K562 (cell line): ENCODE measurements around the gene EPO. TPM values are rescaled to one million over a fixed set of nuclear protein-coding genes. Genes with fewer than 3 reads are reported as not detected.

Source experiments
- CTBP1 ChIP-seq: fragments of 450-650 bp; IDR thresholded peaks from 2 replicates; pipeline ENCODE4 v1.6.1; 2016; ENCODE audit warnings: borderline replicate concordance
- DNMT1 ChIP-seq: fragments of 450-650 bp; IDR thresholded peaks from 2 replicates; pipeline ENCODE4 v1.6.1; 2016; ENCODE audit warnings: antibody characterized with exemption, mild to moderate bottlenecking
- EHMT2 ChIP-seq: fragments of 450-650 bp; IDR thresholded peaks from 2 replicates; pipeline ENCODE4 v1.6.1; 2018; ENCODE audit warnings: antibody characterized with exemption
- GTF2F1 ChIP-seq: IDR thresholded peaks from 2 replicates; pipeline ENCODE4 v1.6.1; 2011; ENCODE audit warnings: low read depth, low read length, improper control_type of control experiment
- HLTF ChIP-seq: fragments of 450-650 bp; IDR thresholded peaks from 2 replicates; pipeline ENCODE4 v1.6.1; 2016
- HNRNPL ChIP-seq: fragments of 200-400 bp; formaldehyde crosslinking; IDR thresholded peaks from 2 replicates; pipeline ENCODE4 v1.6.1; 2017; ENCODE audit warnings: low read depth, mild to moderate bottlenecking, low read length
- KDM1A ChIP-seq, 2 experiments: fragments of 450-650 bp; IDR thresholded peaks; 2 replicates each; pipeline ENCODE4 v1.6.1; 2016; ENCODE audit warnings: mild to moderate bottlenecking in 2 of 2
- SIRT6 ChIP-seq: IDR thresholded peaks from one replicate; pipeline ENCODE4 v1.6.1; 2012; ENCODE audit warnings: low read depth, mild to moderate bottlenecking, control low read depth, inconsistent platforms, low read length, moderate library complexity
- SRSF1 ChIP-seq: fragments of 200-400 bp; formaldehyde crosslinking; IDR thresholded peaks from 2 replicates; pipeline ENCODE4 v1.6.1; 2017; ENCODE audit warnings: mild to moderate bottlenecking, low read depth, low read length, moderate library complexity
- TAF1 ChIP-seq: IDR thresholded peaks from 2 replicates; pipeline ENCODE4 v1.6.1; 2011; ENCODE audit warnings: mild to moderate bottlenecking, low read length, moderate library complexity; ENCODE audit not compliant: insufficient read depth, control insufficient read depth, severe bottlenecking; ENCODE audit errors: extremely low read depth
- TCF7 ChIP-seq: sonication (generic); IDR thresholded peaks from 2 replicates; pipeline ENCODE4 v1.6.1; 2016; ENCODE audit warnings: antibody characterized with exemption, borderline replicate concordance
- TRIM24 ChIP-seq, 2 experiments: fragments of 450-650 bp; IDR thresholded peaks; 2 replicates each; pipeline ENCODE4 v1.6.1; 2016
- XRCC5 ChIP-seq: fragments of 200-400 bp; formaldehyde crosslinking; IDR thresholded peaks from 2 replicates; pipeline ENCODE4 v1.6.1; 2017; ENCODE audit warnings: low read depth, mild to moderate bottlenecking, low read length
- ZNF561 ChIP-seq: fragments of 450-650 bp; formaldehyde crosslinking; conservative IDR thresholded peaks from 2 replicates; pipeline ENCODE4 v1.4.0; 2020; ENCODE audit warnings: mild to moderate bottlenecking, moderate library complexity
- ZNF699 ChIP-seq: fragments of 250-450 bp; sonication (Bioruptor Pico); IDR thresholded peaks from 2 replicates; pipeline ENCODE4 v1.8.0; 2021; ENCODE audit warnings: mild to moderate bottlenecking, moderate library complexity; ENCODE audit not compliant: insufficient replicate concordance
- polyA plus RNA-seq, 8 experiments: library from polyadenylated mRNA; depleted of rRNA in 4 of 8; stranded (reverse) in 5 of 8; unstranded in 3 of 8; fragments of >200 nt; fragmentation: Nextera tagmentation in 2 of 8; fragmentation: Illumina TruSeq in 1 of 8; extraction: Ambion mirVana in 2 of 8; extraction: Trizol in 1 of 8; gene quantifications; 2 replicates each; pipeline versions ENCODE4 v1.2.1 to v1.2.3, GENCODE V29; 2011 to 2014; ENCODE audit warnings: inconsistent platforms in 1 of 8, missing spikeins in 1 of 8
- total RNA-seq, 7 experiments: library from RNA; depleted of rRNA in 6 of 7; stranded (reverse); fragments of >200 nt in 6 of 7; fragmentation: Illumina TruSeq in 2 of 7; extraction: Trizol in 2 of 7; gene quantifications; 2 replicates each; pipeline versions ENCODE4 v1.2.1 to v1.2.3, GENCODE V29; 2011 to 2021; ENCODE audit warnings: low replicate concordance in 1 of 7
- TF ChIP-seq, protein P1 (sequence below): fragments of 450-650 bp; IDR thresholded peaks from 2 replicates; pipeline ENCODE4 v1.6.1; 2016; ENCODE audit warnings: low read depth
- TF ChIP-seq, protein P2 (sequence below): fragments of 250-450 bp; sonication (Bioruptor Pico); IDR thresholded peaks from 2 replicates; pipeline ENCODE4 v1.8.0; 2021; ENCODE audit warnings: mild to moderate bottlenecking, moderate library complexity

Gene EPO
- total and polyA plus RNA-seq, 9 of the 15 experiments (the other 6 are each of a cell fraction or from before 2014, with no cell fraction given) = 0.06 to 0.41 (median 0.07) TPM; not detected in 6

GRCh38 chr7:100691676-100692577 is 28.3 kb upstream of the EPO start (continued):
- TF ChIP-seq, protein P1, sequence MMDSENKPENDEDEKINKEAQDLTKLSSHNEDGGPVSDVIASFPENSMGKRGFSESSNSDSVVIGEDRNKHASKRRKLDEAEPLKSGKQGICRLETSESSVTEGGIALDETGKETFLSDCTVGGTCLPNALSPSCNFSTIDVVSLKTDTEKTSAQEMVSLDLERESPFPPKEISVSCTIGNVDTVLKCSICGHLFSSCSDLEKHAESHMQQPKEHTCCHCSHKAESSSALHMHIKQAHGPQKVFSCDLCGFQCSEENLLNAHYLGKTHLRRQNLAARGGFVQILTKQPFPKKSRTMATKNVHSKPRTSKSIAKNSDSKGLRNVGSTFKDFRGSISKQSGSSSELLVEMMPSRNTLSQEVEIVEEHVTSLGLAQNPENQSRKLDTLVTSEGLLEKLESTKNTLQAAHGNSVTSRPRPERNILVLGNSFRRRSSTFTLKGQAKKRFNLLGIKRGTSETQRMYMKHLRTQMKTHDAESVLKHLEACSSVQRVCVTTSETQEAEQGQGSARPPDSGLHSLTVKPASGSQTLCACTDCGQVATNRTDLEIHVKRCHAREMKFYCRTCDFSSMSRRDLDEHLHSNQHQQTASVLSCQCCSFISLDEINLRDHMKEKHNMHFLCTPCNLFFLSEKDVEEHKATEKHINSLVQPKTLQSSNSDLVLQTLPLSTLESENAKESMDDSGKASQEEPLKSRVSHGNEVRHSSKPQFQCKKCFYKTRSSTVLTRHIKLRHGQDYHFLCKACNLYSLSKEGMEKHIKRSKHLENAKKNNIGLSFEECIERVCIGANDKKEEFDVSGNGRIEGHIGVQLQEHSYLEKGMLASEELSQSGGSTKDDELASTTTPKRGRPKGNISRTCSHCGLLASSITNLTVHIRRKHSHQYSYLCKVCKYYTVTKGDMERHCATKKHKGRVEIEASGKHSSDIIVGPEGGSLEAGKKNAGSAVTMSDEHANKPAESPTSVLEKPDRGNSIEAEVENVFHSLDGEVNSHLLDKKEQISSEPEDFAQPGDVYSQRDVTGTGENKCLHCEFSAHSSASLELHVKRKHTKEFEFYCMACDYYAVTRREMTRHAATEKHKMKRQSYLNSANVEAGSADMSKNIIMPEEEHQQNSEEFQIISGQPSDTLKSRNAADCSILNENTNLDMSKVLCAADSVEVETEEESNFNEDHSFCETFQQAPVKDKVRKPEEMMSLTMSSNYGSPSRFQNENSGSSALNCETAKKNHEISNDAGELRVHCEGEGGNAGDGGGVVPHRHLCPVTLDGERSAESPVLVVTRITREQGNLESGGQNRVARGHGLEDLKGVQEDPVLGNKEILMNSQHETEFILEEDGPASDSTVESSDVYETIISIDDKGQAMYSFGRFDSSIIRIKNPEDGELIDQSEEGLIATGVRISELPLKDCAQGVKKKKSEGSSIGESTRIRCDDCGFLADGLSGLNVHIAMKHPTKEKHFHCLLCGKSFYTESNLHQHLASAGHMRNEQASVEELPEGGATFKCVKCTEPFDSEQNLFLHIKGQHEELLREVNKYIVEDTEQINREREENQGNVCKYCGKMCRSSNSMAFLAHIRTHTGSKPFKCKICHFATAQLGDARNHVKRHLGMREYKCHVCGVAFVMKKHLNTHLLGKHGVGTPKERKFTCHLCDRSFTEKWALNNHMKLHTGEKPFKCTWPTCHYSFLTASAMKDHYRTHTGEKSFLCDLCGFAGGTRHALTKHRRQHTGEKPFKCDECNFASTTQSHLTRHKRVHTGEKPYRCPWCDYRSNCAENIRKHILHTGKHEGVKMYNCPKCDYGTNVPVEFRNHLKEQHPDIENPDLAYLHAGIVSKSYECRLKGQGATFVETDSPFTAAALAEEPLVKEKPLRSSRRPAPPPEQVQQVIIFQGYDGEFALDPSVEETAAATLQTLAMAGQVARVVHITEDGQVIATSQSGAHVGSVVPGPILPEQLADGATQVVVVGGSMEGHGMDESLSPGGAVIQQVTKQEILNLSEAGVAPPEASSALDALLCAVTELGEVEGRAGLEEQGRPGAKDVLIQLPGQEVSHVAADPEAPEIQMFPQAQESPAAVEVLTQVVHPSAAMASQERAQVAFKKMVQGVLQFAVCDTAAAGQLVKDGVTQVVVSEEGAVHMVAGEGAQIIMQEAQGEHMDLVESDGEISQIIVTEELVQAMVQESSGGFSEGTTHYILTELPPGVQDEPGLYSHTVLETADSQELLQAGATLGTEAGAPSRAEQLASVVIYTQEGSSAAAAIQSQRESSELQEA = no peak
- no peak for TF ChIP-seq ZNF699
- 0 out of 2 replicates have a peak, but pooled peaks have one; percentile 42 for TF ChIP-seq TCF7
- TF ChIP-seq KDM1A (IDR thresholded peaks at IDR 0.05) = no peak
- no peak for TF ChIP-seq EHMT2
- peak; percentile 84; the same call in 1 of the 2 replicates for TF ChIP-seq XRCC5
- no peak for TF ChIP-seq ZNF561 (CRISPR knock-in tag)
- peak; percentile 47 for TF ChIP-seq TAF1
- TF ChIP-seq DNMT1 = no peak
- TF ChIP-seq HNRNPL = no peak
- TF ChIP-seq HLTF = no peak
- TF ChIP-seq TRIM24 (IDR thresholded peaks at IDR 0.05) = no peak
- TF ChIP-seq SIRT6 = no peak
- no peak for TF ChIP-seq SRSF1
- TF ChIP-seq, protein P2, sequence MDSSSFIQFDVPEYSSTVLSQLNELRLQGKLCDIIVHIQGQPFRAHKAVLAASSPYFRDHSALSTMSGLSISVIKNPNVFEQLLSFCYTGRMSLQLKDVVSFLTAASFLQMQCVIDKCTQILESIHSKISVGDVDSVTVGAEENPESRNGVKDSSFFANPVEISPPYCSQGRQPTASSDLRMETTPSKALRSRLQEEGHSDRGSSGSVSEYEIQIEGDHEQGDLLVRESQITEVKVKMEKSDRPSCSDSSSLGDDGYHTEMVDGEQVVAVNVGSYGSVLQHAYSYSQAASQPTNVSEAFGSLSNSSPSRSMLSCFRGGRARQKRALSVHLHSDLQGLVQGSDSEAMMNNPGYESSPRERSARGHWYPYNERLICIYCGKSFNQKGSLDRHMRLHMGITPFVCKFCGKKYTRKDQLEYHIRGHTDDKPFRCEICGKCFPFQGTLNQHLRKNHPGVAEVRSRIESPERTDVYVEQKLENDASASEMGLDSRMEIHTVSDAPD (CRISPR knock-in tag) = no peak
- TF ChIP-seq GTF2F1 = no peak
- TF ChIP-seq CTBP1 = 0 out of 2 replicates have a peak, but pooled peaks have one; percentile 18
